Right hindlimb (tissue), 1 donor: Measurements from ENCODE around the gene TMEM212.

ENCODE experiments used
- DNase-seq: peaks from one replicate; pipeline ENCODE4 v3.0.0-alpha.2; 2018

The TMEM212 gene

DNA sequence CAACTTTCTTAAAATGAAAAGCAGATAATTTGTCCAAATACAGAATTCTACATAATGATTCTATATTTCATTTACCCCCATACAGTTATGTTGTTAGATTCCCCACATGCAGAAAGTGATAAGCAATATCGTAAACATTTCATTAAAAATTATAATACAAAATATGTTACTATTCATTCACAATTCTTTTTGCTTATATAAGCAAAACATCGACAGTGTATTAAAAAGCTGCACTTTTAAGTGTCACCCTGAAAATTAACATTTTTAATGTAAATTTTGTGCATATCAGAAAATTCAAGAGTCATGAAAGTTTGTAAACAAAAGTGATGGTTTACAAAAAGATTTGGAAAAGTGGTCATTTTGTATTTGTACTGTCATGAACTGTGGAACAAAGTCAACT is 19.2 kb downstream of the TMEM212 start:
- no peak for DNase-seq

DNA sequence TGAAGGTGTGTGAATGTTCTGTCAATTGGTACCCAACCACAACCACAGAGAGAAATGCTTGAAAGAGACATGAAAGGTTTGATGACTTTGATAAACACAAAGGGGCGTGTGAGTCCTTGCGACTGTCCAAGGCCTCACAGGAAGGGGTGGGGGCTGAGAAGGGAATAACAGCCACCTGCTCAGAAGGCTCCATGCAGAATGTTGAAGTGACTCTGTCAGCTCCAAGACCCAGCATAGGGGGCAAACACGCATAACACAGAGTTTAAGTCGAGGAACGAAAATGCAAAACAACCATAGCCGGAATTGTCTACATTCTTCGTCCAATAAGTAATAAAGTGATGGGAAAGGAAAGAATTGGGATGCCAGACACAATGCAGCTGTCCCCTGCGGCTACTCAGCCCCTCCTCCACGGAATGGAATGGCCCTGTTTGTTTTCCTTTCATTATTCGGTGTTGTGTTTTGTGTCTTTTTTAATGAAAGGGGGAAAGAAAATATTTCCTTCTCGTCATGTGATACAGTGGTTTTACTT is 19.9 kb downstream of the TMEM212 start:
- peak; percentile 50 for DNase-seq

DNA sequence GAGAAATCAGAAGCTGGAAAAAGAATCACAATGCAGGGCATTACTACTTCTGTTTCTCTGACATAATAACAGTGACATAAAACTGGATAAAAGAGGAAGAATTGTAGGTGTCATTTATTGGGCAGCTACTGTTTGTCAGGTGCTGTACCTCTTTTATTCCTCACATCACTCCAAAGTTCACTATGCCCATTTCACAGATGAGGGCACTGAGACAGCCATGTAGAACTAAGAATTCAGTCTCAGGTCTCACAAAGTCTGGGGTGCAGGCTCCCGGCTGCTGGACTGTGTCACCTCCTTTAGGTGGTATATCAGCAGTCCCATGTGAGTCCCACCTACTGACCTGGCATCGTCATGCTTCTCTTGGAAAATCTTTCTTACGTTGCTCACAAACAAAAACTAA is 20.8 kb downstream of the TMEM212 start:
- no peak for DNase-seq

DNA sequence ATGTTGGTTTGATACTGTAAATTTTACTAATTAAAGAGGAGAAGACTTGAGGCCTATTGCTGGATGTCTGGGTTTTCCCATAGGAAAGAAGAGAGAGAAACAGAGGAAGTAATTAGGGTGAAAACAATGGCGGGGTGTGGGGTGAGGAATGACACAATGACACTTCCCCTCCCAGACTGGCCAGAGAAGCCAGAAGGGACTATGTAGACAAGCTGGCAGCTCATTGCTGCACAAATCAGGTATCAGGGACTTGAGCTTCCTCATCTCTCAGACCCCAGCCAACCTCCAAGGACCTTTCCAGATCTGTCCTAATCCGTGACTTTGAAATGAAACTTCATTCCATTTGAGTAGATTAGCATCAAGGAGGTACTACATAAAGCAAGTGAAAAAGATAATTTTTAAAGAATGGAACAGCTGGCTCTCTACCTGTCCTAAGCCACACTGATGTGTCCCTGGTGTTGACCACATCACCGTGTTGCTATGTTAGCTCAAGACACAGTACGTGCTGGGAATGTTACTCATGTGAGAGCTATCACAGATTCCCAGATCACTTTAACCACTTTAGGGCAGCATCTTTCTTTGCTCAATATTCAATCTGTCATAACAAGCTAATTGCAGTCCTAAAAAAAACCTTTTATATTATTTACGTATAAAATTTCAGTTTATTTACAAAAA is 22.2 kb downstream of the TMEM212 start:
- DNase-seq: no peak

DNA sequence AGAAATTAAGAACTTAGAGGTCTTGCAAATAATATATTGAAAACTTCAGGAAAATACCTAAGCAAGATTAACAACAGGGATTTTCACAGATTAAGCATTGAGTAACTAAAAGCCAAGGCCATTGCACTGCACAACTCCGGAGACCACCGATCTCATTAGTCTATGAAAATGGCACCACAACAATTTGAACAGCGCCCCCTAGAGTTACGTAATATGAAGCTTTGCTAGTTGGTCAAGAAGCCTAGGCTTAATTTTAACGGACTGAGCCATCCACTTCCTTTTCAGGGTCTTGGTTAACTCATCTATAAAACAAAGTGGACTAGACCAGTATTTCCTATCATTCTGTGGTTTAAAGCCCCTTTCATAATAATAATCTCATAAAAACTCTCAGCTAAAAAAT is 24.8 kb downstream of the TMEM212 start:
- DNase-seq: no peak

DNA sequence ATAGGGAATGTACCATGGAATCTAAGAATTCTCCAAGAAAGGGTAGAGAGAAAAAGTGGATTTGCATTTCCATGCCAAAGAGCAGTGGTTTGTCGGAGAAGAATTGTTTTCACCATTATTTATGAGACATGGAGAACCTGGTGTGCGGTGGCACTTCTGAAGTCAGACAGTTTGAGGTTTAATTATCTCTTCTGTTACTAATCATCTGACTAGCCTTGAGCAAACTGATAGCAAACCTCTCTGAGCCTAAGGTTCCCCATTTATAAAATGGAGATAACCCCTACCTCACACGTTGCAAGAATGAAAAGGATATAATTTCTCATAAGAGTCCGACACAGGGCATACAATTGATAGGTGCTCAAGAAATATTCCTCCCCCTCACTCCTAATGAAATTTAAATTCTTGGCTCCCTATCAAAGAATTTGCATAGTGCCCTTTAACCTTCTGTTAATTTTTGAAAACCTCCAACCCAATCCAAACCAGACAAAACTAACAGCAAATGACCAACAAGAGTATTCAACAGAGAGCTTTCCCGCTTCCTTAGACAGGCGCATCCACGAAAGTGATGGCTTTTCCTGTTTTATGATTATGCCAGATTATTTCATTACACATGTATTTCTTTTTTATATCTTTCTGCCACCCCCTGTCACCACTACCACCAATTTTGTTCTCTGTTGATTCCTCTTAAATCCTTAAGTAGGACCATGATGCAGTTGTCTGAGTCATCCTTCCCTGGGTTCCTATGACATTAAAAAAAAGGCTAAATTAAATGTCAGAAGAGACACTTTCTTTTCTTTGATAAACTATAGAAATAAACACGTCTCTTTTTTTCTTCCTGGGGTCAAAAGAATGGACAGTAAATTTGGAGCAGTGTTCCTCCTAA is 28.5 kb downstream of the TMEM212 start:
- no peak for DNase-seq

DNA sequence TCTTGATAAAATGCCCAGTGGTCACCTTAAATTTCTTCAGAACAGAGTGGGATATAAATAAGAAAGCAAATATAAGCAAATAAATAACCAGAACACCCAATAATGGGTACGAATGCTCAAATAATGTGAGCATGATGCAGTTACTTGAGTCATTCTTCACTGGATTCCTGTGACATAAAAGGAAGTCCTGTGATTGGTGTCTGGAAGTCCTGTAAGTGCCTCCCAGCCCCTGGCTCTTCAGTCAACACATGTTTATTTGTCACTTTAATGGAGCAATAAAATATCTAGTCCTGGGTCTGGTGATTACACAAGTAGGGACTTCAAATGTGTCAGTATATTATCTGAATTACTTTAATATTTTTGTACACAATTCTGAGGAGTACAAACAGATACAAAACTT is 30.4 kb downstream of the TMEM212 start:
- no peak for DNase-seq

DNA sequence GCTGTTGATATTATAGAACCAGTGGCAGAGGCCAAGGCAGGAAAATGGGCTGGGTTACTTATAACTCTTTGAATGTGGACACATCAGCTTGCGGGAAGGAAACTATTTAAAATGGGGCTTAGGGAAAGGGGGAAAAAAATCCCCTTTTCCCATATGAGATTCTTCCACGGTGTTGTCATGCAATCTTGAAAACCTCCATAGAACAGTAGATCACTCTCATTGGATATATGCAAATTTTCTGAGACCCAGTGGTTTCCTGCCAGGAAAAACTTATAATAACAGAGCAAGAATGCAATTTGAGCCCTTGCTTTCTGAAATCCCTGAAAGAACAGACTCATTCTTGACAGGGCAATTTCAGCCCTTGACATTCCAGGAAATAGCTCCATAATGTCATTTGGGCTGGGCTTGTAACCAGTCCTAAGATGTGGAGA is 31.1 kb downstream of the TMEM212 start:
- DNase-seq: peak; percentile 72

DNA sequence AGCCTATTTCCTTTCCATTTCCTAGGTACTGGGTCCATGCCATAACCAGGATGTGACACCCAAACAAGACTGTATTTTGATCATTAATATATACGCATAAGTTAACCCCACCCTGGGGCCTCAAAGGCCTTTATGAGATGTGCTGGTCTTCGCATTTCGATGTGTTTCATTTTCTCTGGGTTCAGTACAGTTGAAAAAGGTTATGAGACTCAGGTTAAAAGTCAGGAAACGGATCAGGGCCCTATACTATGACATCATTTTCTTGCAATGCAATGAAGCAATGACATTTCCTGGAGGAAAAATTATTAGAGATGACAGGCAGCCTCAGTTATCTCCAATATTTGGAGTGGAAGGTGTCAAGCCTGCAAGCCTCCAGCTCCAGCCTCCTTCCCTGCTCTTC is 31.7 kb downstream of the TMEM212 start:
- no peak for DNase-seq

DNA sequence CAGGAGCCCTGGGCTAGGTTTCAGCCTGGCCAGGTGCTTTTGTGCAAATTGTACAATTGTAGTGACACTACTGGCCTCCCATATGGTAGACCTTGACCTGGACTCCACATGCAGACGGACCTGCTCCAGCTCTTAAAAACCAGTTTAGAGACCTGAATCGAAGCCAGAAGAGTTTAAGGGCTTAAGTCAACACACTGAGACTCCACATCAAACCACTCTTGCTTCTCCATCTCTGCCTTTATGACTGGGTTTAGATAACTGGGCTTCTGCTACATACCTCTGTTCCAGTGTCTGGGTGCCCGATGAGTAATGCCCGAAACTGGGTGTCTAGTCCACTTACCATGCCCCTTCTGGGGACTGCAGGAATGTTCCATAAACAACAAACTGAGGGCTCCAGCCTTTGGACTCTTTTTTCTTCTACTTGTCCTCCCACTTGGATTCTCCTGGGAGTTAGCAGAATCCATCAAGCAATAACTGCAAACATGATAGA is 32.8 kb downstream of the TMEM212 start:
- no peak for DNase-seq

DNA sequence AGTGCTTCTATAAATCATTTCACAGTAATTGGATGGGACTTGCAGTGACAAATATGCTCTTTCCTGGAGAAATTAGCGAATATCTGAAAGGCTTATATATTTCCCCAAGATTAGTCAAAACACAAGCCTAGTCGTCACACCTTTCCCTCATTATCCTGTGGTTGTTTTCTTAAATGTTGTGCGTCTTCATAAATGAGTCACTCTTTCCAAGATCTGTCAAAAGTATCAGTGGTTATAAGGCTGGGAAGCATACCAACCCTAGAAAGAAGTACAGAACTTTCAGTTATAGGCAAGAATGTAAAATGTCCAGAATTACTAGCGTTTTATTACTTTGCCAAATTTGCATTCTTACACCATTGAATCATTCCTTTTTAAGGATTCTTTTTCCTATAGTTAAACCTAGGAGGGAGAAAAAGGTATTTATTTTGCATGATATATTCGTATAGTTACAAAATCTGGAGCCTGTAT is 33.6 kb downstream of the TMEM212 start:
- no peak for DNase-seq

DNA sequence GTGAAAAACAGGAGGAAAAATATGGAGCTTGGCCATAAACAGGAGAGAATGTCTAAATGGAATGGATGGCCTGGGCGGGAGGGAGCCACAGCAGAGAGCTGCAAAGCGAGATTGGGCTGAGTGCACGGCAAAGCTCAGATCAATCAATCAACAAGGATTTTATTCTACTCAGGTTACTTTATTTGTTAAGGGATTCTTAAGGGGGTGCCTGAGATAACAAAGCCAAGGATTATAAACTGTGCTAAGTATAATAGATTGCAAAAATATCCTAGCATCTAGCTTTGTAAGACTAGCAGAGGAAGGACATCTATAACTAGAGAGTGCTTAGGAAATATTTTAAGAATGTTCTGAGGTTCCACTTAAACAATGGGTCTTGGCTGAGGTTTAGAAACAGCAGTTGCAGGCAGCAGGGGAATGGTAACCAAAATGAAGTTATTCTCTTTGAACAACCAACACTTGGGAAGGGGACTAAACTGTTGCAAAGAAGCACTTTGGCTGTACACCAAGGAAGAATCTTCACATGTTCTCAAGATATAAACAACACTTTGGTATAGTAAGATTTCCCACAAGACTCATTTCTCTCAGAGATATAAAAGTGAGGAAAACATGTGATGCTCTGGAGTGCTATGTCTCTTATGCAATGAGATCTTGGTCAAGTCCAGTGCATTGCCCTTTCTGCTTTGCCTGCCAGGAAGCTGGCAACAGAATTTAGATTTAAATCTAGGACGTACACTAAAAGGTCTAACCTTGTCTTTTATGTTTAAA is 35.5 kb downstream of the TMEM212 start:
- DNase-seq: no peak

DNA sequence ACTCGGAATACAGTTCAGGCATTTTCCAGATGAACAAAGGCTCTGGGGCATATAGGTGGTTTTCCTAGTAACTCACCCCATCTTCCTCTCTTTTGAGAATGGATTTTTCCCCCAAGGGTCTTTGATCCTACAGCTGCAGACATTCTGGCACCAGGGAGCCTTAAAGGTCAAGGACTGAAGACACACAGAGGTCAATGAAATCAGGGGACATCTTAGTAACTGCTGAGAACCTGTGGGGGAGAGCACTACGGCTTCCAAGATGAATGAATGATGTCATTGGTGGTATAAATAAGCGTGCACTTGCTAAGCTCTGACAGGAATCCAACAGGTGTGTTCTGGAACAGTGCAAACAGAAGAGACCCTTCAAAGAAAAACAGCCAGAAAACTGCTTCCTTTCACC is 36.3 kb downstream of the TMEM212 start:
- no peak for DNase-seq

DNA sequence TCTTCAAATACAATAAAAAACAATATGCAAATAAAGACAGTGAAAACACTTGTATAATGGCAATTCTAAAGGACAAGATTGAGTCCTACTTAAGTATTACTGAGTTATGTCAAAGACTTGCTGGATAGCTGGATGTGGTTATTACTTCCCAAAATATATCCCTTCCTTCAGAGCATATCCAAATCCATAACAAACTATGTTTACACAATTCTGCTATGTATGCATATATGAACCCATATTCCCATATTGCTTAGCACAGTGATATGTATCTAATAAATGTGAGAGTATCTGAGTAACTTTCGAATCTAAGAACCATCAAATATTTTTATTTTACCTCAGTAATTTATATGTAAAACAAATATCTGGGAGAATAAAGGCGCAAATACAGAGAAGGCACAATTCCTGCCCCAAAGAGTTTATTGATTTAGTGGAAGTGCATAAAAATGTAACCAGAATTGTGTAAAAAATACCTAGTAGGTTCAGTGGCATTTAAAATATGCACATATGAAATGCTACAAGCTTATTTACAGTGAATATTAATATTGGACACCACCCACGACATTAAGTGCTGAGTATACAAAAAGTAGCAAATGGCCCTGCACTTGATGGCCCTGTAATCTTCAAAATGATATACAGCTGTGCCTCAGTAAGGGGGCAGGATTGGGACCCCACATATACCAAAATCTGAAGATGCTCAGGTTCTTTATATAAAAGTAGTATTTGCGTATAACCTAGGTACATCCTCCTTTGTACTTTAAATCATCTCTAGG is 37.1 kb downstream of the TMEM212 start:
- DNase-seq: no peak

DNA sequence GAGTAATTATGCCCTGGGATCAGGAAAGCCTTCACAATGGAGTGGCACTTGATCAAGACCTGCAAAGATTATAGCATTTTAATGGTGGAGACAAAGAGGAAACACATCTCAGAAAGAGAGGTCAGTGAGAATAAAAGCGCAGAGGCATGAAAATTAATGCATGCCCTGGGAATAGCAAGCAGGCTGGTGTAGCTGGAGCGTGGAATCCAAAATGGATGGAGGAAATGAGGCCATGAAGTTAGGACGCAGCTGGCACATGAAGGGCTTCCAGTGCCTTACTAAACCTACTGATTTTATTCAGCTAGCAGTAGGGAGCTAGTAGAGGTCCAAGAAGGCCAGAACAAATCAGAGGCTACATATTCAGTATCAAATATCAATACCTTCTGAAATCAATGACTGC is 38.1 kb downstream of the TMEM212 start:
- no peak for DNase-seq

DNA sequence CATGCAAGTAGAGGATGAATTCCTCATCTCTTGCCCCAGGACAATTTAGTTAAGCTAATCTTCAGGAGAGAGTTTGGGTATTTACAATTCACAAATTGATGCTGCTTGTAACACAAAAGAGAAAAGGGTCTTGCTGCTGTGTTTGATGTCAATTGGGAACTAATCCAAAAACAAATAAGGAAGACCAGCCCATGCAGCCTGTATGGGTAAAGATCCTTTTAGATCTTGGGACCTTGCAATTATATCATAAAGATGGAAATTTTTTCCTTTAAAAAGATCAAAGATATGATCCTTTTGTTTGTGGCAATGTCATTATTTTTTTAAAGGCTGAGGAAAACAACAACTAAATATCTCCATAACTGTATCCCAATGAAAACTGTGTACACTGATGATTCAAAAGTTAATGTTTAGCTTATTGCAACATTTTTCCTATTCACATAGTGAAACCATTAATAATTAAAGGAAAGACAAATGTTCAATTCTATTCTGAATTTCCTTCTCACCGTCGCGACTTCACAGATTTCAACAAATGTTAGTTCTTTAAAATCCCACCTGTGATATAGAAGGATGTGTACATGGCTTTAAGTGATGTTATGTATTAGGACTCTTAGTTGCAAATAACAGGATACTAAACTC is 40.2 kb downstream of the TMEM212 start:
- no peak for DNase-seq

DNA sequence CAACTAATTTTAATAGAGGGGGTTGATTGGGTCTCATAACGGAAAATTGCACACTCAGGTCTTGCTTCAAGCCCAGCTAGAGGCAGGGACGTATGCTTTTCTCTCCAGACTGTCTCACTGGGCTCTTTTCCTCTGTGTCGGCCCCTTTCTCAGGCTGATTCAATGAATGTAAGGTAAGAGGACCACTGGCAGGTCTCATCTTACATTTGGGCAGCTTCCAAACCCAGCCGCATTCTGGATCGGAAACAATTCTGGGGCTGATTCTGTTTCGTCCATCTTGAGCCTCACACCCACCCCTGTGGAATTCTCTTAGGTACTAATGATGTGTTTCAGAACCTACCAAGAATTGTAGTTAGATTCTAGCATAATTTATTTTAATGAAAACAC is 40.7 kb downstream of the TMEM212 start:
- DNase-seq: peak; percentile 22

DNA sequence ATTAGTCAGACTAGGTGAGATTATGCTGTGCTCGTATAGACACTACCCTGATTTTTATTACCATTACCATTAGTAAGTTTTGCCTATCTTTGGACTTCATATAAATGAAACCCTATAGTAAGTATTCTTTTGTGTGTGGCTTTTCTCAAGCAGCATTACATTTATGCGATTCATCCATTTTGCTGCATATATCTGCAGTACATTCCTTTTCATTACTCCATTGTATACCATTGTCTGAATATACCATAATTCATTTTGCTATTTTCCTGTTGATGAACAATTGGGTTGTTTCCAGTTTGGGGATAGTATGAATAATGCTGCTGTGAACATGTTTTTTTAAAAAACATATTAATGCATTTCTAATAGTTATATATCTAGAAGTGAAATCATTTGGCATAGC is 45.3 kb downstream of the TMEM212 start:
- no peak for DNase-seq

DNA sequence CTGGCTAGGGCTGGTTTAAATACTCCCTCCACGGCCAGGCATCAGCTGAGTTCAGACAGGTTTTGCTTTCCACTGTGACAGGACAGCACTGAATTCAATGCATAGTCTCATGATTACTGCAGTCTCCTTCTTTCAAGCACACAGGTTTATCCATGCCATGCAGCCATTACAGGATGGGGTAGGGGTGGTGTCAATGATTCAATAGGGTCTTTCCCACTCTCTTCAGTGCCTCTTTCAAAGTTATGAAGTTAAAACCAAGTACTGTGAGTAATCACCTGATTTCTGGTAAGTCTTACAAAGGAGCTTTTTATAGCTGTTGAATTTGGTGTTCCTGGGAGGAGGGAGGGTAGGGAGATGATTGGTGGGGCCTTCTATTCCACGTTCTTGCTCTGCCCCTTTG is 47.2 kb downstream of the TMEM212 start:
- no peak for DNase-seq

DNA sequence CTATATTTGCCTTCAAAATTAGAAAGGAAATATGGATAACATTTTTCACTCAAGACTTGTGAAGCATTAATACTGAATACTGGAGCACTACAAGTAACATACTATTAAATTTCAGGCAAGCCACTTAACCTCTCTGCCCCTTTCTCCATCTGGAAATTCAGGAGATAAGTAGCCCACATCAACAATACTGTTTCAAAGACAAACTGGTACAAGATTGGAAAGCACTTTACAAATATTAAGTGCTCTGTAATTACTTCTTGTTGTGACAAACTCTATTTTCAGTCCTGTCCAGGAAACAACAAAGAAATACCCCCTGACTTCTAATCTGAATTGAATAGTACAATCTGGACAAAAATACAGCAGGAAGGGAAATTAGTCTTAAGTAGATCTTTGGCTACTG is 49.3 kb downstream of the TMEM212 start:
- no peak for DNase-seq

DNA sequence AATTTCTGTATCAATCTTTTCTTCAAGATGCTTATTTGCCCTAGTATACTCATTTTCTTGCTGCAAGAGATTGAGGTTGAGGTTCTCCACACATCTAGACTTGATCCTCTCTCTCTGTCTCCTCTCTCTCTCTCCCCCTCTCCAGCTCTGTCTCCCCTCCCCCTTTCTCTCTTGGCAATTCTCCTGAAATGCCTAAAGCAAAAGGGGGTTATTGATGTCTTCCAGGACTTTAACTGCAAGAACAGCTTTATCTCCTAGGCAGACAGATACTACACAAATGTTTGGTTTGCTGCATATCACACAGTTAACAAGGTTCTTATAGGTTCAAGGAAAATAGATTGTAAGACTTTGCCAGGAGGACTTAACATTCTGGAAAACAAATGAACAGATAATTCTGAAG is 52.1 kb downstream of the TMEM212 start:
- DNase-seq: no peak

DNA sequence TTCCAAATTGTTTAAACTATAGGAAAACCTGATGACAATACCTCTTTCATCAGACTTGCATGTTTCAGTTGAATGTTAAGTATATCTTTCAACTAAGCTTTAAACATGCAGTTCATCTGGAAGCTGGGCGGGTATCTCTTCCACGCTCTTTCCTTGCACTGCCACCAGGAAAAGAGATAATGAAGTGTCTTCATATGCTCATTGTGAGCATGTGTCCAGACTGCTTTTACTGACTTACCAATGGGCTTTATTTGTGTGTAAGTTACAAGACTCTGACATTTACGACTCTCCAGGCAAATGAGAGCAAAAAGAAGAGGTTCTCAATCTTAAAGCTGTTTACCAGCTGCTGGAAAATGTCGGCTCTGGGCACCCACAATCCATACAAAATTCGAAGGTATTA is 52.8 kb downstream of the TMEM212 start:
- no peak for DNase-seq
